Measurements from ENCODE around the gene DCTD.

DNA sequence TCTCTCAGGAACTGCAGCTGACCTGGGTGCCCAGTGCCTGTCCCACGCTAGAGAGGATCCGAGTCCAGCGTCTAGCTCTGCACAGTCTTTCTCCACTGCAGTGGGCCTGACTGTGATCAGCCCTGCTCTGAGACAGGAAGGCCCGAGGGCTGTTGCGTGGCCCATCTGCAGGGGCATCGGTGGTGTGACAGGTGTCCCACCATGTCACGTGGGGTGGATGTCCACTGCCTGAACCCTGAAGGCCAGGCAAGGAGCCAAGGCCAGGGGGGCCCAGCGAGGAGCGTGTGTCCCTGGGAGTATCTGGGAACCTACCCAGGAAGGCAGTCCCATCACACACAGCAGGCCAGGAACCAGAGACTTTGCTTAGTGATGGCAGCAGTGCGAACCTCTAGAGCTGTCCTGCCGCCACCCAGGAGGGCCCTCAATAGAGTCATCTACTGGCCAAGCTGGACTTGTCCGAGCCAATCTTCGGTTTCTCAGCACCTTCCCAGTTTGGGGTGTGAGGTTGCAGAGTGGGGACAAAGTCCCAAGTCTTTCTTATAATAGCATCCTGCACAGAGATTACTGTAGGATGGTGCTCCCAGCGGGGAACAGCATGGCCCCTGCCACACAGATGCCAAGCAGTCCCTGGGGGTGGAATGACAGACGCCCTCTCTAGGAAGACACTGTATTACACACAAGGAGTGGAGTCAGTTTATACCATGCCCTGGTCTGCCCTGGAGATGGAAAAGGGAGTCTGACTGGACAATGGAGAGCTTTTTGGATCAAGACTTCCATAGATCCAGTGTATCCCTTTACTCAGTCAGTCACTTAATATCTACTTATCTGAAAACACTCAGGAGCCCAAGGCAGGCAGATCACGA lies 38.3 kb downstream of the DCTD start:
- TF ChIP-seq, protein P1, sequence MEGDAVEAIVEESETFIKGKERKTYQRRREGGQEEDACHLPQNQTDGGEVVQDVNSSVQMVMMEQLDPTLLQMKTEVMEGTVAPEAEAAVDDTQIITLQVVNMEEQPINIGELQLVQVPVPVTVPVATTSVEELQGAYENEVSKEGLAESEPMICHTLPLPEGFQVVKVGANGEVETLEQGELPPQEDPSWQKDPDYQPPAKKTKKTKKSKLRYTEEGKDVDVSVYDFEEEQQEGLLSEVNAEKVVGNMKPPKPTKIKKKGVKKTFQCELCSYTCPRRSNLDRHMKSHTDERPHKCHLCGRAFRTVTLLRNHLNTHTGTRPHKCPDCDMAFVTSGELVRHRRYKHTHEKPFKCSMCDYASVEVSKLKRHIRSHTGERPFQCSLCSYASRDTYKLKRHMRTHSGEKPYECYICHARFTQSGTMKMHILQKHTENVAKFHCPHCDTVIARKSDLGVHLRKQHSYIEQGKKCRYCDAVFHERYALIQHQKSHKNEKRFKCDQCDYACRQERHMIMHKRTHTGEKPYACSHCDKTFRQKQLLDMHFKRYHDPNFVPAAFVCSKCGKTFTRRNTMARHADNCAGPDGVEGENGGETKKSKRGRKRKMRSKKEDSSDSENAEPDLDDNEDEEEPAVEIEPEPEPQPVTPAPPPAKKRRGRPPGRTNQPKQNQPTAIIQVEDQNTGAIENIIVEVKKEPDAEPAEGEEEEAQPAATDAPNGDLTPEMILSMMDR (IDR thresholded peaks at IDR 0.05; ENCODE audit: poor library complexity), result no peak
- TF ChIP-seq EZH2 (IDR thresholded peaks at IDR 0.05; ENCODE audit: borderline replicate concordance) (no peak), EZH2phosphoT487 (IDR thresholded peaks at IDR 0.05; ENCODE audit: low read depth, severe bottlenecking, unreplicated experiment) (no peak)
